HG02884 (cell line): Measurements from ENCODE around the gene GATA2.

ENCODE experiments used
- ATAC-seq: cut with Tn5 transposase; IDR thresholded peaks from one replicate; pipeline ENCODE4 v1.9.1; 2021; ENCODE audit warnings: mild to moderate bottlenecking, moderate library complexity; ENCODE audit not compliant: unreplicated experiment

Gene GATA2

DNA sequence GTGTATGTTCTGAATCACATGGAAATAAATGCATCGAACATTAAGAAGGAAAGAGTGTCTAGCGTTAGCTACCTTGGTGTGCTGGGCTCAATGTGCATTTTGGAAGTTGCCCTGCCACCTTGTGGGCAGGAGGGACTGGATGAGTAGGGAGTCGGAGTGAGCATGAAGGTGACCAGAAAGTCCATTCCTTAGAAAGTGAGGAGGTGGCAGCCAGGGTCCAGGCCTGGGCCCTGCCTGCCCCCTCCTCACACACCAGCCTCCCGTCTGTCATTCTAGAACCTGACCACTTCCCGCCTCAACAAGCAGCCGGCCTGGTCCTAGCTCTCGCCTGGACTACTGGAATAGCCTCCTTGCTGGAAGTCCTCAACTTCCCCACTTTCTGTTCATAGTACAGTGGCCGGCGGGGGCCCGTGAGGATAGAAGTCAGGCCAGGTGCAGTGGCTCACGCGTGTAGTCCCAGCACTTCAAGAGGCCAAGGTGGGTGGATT is 10.2 kb upstream of the GATA2 start:
- ATAC-seq = no peak

DNA sequence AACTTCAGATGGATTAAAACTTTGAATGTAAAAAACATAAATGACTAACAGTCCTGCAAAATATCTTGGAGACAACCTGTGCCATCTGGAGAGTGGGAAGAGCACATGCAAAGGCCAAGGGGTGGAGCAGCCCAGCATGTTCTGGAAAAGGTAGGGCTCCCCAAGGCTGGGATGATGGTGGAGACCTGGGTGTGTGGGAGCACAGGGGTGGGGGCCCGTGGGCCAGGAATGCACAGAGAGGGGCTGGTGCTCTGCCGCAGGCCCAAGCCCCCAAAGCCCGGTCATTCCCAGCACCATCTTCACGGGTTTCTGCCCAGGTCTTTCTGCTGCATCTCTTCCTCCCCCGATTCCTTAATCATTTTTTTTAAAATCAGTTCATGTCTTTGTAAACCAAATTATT is 9.7 kb upstream of the GATA2 start:
- no peak for ATAC-seq

DNA sequence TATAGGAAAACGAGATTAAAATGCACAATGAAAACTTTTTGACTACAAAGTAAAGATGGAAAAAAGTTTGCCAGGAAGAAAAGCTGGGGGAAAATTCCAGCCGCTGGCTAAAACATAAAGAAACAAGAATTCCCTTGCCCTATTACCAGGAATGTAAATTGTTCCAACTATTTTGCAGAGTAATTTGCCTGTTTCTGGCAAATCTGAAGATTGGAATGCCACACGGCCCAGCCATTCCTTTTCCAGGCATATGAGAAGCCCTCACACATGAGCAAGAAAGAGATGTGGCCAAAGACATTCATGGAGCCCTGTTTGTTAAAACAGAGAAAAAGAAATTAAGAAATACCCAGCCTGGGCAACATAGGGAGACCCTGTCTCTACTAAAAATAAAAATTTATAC is 8.4 kb upstream of the GATA2 start:
- ATAC-seq = no peak

DNA sequence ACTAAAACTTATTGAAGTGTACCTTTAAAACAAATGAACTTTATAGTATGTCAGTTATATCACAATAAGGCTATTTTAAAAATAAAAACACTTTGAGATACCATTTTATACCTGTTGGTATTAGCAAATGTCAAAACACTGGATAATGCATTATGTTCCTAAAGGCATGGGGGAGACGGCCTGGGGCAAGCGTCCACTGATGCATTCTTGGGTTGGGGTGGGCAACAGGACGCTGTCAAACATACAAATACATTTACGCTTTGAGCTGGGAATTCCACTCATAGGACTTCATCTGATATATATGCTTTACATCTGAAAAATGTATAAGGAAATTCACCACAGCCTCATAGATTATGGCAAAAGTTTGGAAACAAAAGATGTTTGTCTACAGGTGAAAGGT is 7.6 kb upstream of the GATA2 start:
- no peak for ATAC-seq

DNA sequence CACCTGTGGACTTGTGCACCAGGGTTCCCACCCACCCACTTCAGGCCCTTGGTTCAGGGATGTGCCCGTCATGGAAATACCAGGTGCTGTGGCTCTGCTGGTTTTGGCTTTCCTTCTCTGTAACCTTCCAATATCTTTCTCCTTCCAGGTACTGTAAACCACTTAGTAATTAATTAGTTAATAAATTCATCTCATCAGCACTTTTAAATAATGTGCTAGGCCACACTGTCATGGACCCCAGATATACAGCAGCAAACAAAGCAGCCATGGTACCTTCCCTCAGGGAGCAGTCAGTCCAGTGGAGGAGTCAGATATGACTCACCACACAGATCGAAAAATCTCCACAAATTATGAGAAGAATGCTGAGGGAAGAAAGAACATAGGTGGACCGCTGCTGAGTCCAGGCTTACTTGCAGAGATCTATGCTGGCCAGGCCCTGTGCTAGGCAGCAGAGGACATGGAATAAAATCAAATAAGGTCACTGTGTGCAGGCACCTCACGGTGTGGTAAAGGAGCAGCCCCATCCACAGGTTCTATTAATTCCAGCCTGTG is 6.8 kb upstream of the GATA2 start:
- no peak for ATAC-seq

DNA sequence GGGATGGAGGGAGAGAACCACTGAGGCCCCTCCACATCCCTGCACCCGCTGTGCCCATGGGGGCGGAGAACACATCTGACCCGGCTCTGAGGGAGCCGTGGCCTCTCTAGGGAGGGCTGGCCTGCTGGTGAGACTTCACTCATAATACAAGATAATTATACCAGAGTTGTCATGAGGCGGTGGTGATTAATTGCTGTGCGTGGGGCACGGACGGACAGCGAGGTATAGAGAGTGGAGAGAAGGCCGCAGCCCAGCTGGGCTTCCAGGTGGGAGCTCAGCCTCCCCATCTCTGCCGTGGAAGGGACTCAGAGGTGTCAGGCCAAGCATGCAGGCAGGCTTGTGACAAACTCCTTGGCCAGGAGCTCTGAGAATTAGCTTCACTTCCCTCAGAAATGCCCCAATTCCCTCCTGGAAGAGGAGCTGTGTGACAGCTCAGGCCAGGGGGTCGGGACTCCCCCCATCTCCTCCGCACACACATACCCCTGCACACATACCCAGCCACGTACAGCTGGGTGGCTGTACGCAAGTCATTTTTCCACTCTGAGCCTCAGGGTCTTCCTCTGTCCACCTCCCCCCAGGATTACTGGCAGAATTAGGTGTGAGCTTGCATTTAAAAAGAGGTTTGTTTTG is 6.0 kb upstream of the GATA2 start:
- no peak for ATAC-seq

DNA sequence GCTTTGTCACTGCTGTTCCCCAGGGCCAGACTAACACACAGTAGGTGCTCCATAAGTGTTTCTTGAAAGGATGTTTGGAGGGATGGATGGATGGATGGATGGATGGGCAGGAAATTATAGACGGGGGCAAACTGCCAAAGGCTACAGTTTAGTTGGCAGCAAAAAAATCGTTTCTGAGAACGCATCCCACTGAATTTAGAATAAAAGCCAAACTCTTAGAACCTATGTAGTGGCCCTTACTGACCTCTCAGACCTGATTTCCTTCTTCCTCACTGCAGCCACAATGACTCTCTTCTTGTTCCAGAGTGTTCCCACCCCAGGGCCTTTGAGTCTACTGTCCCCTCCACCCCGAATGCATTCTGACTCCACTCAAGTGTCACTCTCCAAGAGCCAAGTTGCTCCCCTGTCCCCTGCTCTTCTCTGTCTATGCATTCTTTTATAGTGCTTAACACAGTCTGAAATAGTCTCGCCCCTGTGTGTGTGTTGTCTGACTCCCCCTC is 5.2 kb upstream of the GATA2 start:
- no peak for ATAC-seq

DNA sequence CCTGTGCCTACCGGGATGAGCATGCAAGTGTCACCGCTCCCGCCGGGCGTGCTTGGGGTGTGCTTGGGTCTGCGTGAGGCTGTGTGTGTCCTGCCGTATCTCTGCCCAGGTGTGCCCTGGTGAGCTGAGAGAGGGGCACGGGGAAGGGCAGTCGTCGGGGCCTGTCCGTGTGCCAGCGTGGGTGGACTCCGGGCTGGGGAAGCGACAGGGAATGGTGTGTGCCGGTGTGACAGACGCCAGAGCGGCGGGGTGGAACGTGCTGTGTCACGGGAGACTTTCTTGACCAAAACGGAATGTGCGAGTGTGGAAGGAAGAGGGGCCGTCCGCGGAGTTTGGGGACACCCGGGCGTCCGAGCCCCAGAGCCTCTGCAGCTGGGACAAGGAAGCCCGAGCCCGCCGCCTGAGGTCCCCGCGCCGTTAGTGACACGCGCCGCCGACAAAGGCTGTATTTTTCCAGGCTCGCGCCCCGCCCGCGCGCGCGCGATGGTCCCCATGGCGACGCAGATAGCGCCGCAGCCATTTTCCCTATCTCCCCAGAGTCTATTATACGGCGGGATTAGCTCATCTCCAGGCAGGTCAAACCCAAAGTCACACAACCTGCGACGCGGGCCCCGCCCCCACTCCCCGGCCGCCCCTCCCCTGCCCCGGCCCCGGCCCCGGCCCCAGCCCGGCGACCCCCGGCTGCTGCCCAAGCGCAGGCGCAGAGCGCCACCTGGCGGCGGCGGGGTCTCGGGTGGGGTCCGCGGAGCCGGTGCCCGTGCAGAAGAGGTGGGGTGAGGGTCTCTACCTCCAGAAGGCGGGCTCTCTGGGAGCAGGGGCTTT is 4.5 kb upstream of the GATA2 start:
- no peak for ATAC-seq

DNA sequence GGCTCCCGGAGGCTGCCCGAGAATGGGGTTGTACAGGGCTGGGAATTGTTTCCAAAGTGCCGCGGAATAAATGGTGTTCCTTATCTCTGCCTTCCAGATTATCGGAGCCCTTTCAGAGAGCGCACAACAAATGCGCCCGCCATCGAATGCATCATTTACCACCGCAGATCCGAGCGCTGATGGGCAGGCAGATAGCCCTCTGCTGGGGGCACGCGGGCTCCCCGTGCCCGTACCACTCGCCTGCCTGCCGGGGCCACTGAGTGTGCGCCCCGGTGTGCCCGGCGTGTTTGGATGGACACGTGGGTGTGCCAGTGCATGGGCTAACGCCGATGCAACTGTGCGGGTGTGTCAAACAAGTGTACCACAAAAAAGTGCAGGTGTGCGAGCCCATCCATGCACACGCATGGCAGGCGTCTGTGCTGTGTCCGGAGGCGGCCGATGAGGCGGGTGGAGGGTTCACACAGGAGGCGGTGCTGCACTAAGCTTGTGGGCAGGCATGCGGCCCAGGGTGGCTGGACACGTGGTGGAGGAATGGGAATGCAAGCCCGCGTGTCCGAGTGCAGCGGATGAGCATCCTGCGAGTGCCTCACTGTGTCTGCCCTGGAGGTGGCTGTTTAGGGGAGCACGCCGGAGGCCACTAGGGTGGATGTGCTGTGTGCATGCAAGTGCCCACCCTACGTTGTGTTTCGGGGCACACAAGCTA is 3.8 kb upstream of the GATA2 start:
- no peak for ATAC-seq

DNA sequence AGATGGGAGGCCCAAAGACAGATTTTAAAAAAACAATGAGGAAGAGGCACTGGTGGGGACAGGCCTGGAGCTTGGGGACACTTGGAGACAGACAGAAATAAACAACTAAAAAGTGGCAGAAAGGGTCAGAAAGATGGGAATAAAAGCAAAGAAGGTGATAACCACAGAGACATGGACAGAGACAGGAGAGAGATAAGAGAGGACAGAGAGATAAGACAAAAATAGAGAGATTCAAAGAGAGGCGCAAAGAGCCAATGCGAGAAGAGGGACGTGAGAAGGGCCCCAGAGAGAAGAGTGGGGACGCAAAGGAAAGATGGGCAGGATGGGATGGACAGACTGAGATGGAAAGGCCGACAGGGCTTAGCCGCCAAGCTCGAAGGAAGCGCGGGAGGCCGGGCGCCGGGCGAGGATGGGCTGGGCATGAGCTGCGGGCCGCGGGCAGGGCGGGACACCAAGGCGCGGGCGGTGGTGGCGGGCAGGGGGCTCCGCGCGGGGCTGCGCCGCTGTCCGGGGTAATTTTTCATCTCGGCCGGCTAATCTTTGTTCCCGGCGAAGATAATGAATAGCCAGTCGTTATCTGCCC is 3.1 kb upstream of the GATA2 start:
- no peak for ATAC-seq

DNA sequence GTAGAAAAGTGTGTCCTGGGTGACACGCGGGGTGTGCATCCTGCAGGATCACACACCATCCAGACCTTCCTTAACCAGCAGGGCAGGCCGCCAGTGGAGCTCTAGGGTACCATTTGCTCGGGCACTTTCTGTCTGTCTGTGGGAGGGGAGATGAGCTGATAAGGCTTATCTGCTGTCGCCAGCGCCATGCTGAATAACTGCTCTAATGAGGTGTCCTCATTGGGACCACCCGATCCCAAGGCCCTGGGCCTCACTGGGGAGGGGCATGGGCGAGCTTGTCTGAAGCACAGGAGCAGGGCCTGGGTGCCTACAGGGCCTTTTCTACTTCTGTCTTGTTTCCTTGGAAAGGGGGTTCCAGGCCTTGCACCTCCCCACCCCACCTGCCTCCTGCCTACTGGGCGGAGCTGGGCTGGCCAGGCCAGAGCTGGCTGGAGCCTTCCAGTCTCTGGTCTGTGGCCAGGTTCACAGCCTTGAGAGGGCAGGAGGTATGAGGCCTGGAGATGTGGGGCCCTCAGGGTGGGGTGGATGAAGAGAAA is 2.5 kb upstream of the GATA2 start:
- ATAC-seq = no peak

DNA sequence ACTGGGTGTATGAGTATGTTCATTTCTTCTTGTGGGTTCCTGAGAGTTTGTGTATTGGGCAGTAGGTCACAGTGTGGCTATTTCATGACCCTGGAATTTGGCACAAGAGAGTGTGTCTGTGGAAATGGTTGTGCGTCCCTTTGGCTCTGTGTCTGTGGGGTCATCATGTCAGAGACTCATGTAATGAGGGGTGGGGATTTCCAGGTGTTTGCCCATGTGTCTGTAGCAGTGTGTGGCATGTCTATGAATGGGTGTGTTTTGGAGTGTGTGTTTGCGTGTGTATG is 1.3 kb upstream of the GATA2 start:
- no peak for ATAC-seq

DNA sequence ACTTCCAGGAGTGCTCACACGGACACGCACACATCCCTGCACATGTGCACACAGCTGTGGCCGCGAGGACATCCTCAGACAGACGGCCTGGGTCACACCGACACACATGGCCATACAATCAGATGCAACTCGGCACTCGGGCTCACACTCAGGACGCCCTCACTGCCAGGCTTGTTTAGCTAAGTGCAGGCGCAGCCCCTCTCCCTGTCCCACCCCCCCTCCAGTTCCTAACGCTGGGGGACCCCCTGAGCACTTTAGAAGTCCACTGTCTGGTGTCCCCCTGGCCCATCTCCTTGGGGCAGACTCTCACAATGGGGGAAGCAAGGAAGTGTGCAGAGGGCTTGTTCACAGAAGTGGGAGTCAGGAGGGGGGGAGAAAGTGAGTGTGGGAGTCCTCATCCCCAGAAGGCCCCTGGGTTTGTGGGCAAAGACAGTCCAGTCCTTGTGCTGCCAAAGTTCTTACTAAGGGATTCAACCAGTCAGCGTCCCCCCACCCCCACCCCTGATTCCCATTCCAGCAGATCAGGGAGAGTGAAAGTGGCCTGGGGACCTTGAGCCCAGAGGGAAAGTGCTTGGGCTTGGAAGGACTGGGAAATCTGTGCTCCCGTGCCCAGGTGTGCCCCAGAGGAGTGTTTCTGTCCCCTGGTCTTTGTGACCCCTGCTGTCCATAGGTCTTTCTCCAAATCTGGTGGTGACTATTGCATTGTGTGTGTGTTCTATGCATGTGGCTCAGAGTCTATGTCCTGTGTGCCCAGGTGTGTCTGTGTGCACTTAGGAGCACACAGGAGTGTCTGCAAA is 767 bp upstream of the GATA2 start:
- no peak for ATAC-seq

DNA sequence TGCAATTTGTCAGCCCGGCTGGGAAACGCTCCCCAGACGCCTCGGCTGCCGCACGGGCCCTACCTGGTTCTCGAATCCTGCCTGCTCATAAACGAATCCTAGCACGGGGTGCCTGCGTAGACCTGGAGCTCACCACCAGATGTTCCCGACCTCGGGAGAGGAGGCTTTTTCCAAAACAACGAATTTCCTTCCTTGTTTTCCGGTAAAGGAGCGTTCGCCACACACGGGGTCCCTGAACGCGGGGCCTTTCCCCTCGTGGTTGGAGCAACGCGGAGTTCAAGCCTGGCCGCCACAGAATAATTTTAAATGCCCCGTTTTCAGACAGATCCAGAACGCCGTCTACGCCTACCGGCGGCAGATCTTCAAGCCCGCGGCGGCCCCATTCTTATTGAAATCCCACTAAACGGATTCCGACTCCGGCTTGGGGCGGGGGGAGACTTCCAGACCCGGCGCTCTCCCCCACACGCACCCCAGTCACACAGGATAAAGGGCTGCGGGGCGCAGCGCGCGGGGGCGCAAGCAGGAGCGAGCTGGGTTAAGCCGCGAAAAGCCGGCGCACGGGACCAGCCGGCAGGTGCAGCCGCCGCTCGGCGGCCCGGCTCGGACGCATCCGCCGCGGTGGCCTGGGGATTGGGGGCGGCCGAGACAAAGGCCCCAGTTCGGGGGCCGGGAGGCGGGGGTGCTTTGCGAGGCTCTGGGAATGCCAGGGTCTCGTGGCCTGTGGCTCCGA is 895 bp downstream of the GATA2 start:
- no peak for ATAC-seq

DNA sequence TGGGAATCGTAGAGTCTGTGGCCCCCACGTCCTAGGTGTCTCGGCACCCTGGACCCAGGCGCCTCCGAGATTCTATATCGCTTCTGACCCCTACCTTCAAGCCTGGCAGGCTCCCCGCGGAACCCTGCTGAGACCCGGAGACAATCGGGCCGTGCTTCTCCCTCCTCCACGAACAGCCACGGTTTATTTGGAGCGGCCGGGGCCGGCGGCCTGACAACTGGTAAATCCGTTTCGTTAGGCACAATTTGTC is 1.4 kb downstream of the GATA2 start:
- no peak for ATAC-seq

DNA sequence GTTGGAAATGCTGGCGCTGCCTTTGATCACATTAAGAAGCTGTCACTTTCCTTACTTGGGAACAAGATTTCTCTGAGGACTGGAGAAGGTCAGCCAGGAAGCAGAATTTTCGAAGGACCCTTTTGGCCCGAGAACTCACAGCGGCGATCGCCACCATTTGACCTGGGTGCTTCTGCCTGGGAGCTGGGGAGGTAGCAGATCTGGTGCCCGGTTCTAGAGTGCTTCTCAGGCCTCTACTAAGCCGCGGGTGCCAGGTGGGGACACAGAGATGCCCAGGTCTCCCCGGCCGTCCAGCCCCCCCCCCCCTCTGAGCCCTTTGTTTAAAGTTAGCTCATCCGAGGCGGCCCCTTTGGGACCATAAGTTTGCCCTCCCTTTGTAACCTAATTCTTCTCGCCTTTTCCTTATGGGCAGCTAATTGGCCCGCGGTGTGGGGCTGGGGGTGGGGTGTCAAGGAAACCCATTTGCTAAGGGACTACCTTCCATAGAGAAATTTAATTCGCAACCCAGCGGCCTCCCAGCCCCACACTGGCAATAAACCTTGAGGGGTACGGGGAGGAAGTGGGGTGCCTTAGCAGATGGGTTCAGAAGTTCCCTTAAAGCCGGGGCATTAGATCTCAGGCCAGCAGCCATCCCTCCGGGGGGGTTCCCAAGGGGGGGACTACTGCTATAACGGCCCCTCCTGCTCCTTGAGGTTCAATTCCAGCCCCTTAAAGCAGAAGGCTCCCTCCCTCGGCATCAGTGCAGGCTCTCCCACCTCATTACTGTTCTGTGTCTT is 1.9 kb downstream of the GATA2 start:
- no peak for ATAC-seq

DNA sequence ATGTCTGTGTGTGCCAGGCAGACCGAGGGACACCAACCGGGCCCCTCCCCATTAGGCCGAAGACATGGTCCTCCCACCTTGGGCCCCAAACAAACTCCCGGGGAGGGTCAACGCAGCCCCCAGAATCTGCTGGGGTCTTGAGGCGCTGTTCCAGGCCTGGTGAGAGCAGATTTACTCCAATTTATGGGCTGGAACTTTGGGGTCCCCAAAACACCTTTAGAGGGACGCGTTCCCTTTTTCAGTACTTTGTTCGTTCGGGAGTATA is 2.4 kb downstream of the GATA2 start:
- no peak for ATAC-seq

DNA sequence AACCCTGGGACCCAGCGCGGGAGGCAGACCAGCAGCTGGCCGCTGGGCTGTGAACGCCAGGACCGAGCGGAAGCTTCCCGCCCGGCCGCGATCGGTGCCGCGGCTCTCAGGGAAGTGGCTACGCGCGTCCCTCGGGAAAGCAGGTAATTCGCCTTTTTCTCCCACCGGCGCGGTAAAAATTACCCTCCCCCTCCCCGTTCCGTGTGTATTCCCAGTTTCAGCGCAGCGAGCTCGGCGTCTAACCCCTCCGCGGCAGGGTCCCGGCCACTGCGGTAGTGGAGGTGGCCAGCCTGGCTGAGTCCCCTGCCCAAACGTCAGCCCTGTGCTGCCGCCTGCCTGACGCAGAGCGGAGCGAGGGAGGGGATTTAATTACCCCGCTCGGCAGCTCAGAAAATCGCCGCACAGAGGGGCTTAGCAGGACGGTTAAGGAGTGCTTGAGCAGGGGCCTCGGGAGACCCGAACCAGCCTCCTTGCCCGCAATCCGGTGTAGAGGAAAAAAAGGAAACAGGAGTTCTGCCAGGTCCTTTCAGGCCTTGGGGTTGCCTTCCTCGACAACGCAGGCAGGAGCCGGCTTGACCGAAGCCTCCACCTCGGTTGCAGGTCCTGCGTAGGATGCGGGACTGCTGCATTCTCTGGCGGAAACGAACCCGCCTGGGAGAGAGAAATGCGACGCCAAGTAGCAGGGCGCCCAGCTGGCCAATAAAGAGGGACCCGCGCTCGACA is 2.9 kb downstream of the GATA2 start:
- ATAC-seq = no peak

DNA sequence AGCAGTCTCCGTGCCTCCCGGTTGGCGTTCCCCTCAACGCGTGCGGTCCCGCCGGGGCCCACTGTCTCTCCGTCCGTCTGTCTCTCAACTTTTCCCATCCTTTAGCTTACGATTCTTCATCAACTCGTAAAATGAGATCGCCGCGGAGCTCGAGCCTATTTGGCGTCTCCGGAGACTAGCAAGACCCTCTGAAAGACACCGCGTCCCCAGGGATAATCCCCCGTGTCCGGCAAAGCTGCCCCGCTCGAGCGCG is 3.4 kb downstream of the GATA2 start:
- no peak for ATAC-seq
